Natural killer cell (primary cell): Measurements from ENCODE around the gene MAD1L1. TPM values are rescaled to one million over a fixed set of nuclear protein-coding genes. Genes with fewer than 3 reads are reported as not detected.

Source experiments
- ATAC-seq, 3 donors: fragments of 150-1000 bp in 2 of 3; fragments of 200-7000 bp in 1 of 3; cut with Tn5 transposase; 1 replicate in 1 of 3; 2 replicates in 2 of 3; pipeline ENCODE4 v1.10.0; 2021; ENCODE audit warnings: mild to moderate bottlenecking in 2 of 3, moderate library complexity in 2 of 3
- DNase-seq, 2 donors: peaks; one replicate each; pipeline versions ENCODE4 v3.0.0 to v3.0.0-alpha.2; 2013 to 2021; ENCODE audit warnings: mixed read lengths in 1 of 2
- H3K27ac ChIP-seq: one replicate; pipeline ENCODE4 v1.5.1; 2013; ENCODE audit warnings: mild to moderate bottlenecking, low read length
- H3K27me3 ChIP-seq: one replicate; pipeline ENCODE4 v1.6.1; 2013; ENCODE audit warnings: low read length; ENCODE audit not compliant: control insufficient read depth, insufficient read depth
- H3K36me3 ChIP-seq: one replicate; pipeline ENCODE4 v1.6.1; 2013; ENCODE audit warnings: low read length; ENCODE audit not compliant: control insufficient read depth, insufficient read depth
- H3K4me1 ChIP-seq: one replicate; pipeline ENCODE4 v1.6.1; 2013; ENCODE audit warnings: low read length; ENCODE audit not compliant: control insufficient read depth, insufficient read depth
- H3K4me3 ChIP-seq: one replicate; pipeline ENCODE4 v1.5.1; 2013; ENCODE audit warnings: low read length
- H3K9me3 ChIP-seq: one replicate; pipeline ENCODE4 v1.6.1; 2013; ENCODE audit warnings: low read length; ENCODE audit not compliant: control insufficient read depth, insufficient read depth
- H3K27ac Mint-ChIP-seq, 2 donors: one replicate each; pipeline ENCODE4 v1.8.0; 2022; ENCODE audit warnings: mild to moderate bottlenecking in 2 of 2, mixed read lengths in 2 of 2, moderate library complexity in 1 of 2
- H3K27me3 Mint-ChIP-seq, 2 donors: one replicate each; pipeline ENCODE4 v1.8.0; 2022; ENCODE audit warnings: low read depth in 2 of 2, mixed read lengths in 2 of 2
- H3K36me3 Mint-ChIP-seq: one replicate; pipeline ENCODE4 v1.8.0; 2022; ENCODE audit warnings: mixed read lengths
- H3K4me1 Mint-ChIP-seq, 2 donors: one replicate each; pipeline ENCODE4 v1.8.0; 2022; ENCODE audit warnings: mixed read lengths in 2 of 2
- H3K4me3 Mint-ChIP-seq: one replicate; pipeline ENCODE4 v1.8.0; 2022; ENCODE audit warnings: mild to moderate bottlenecking, moderate library complexity, mixed read lengths
- H3K9me3 Mint-ChIP-seq, 2 donors: one replicate each; pipeline ENCODE4 v1.8.0; 2022; ENCODE audit warnings: mixed read lengths in 2 of 2
- CTCF ChIP-seq: fragments of 200-600 bp; IDR thresholded peaks from one replicate; pipeline ENCODE4 v1.8.0; 2022; ENCODE audit warnings: antibody characterized with exemption
- WGBS: methylation state at CpG from one replicate; pipeline ENCODE4 v1.1.7; 2013; ENCODE audit warnings: missing lambda C conversion rate; ENCODE audit not compliant: insufficient coverage; 5-methylcytosine and 5-hydroxymethylcytosine counted together
- intact Hi-C: fragments of 100-400 bp; cut with micrococcal nuclease; formaldehyde crosslinking; loops from one replicate; pipeline ENCODE4 v1.14.2; 2022
- total RNA-seq, 4 donors: library from RNA; stranded (reverse); fragments of 120-200 nt in 1 of 4; gene quantifications; one replicate each; pipeline versions ENCODE4 v1.2.3 to v1.2.4, GENCODE V29; 2013 to 2022

Gene MAD1L1
- total RNA-seq, 3 donors from 2014 or later (not counting 1 experiment from before 2014, with no cell fraction given): 53.6 to 81.2 (median 77.4) TPM

GRCh38 chr7:2220030-2220429 is 12.7 kb downstream of the MAD1L1 start:
- 98% methylated on average over 19 of the region's 19 CpGs for WGBS
- H3K27me3 ChIP-seq: no peaks in the 10 kb centered on the region
- H3K4me1 ChIP-seq: no peaks in the 10 kb centered on the region
- intact Hi-C loops: no loop called here
- H3K27ac Mint-ChIP-seq: no peak overlapping the region
- peaks cover 53% of the 10 kb centered on the region for H3K36me3 ChIP-seq
- DNase-seq (no peak), ATAC-seq (no peak)
- H3K4me3 ChIP-seq: no peak overlapping the region
- no peak for TF ChIP-seq CTCF
- H3K9me3 Mint-ChIP-seq: no peaks in the 10 kb centered on the region
- H3K36me3 Mint-ChIP-seq: no peaks in the 10 kb centered on the region
- no peaks in the 10 kb centered on the region for H3K27me3 Mint-ChIP-seq
- no peaks in the 10 kb centered on the region for H3K9me3 ChIP-seq
- peaks cover 0 to 5% of the 10 kb centered on the region in 2 donors for H3K4me1 Mint-ChIP-seq
- H3K4me3 Mint-ChIP-seq: no peak overlapping the region
- H3K27ac ChIP-seq: no peak overlapping the region

GRCh38 chr7:2219606-2220005 is 13.1 kb downstream of the MAD1L1 start:
- 97% methylated on average over 8 of the region's 8 CpGs for WGBS
- no peaks in the 10 kb centered on the region for H3K9me3 Mint-ChIP-seq
- H3K27me3 ChIP-seq: no peaks in the 10 kb centered on the region
- H3K27ac Mint-ChIP-seq: no peak overlapping the region
- intact Hi-C loops: no loop called here
- H3K36me3 Mint-ChIP-seq: no peaks in the 10 kb centered on the region
- no peak overlapping the region for H3K4me3 ChIP-seq
- H3K4me3 Mint-ChIP-seq: no peak overlapping the region
- peaks cover 50% of the 10 kb centered on the region for H3K36me3 ChIP-seq
- no peaks in the 10 kb centered on the region for H3K27me3 Mint-ChIP-seq
- no peaks in the 10 kb centered on the region for H3K9me3 ChIP-seq
- H3K4me1 ChIP-seq: no peaks in the 10 kb centered on the region
- no peak overlapping the region for H3K27ac ChIP-seq
- ATAC-seq (no peak), DNase-seq (no peak)
- H3K4me1 Mint-ChIP-seq: peaks cover 0 to 5% of the 10 kb centered on the region in 2 donors
- TF ChIP-seq CTCF: no peak

- no peak for DNase-seq
- H3K9me3 ChIP-seq: no peaks in the 10 kb centered on the region
- Mint-ChIP-seq H3K27me3 (no peaks in the 10 kb centered on the region), H3K4me3 (no peak overlapping the region), H3K36me3 (no peaks in the 10 kb centered on the region), H3K4me1 (peaks cover 0 to 2% of the 10 kb centered on the region in 2 donors), H3K27ac (no peak overlapping the region), H3K9me3 (no peaks in the 10 kb centered on the region)
- H3K36me3 ChIP-seq: peaks cover 50% of the 10 kb centered on the region
- no peak overlapping the region for H3K4me3 ChIP-seq
- ATAC-seq: no peak
- no peaks in the 10 kb centered on the region for H3K4me1 ChIP-seq
- WGBS: 97% methylated on average over 15 of the region's 15 CpGs
- H3K27ac ChIP-seq: no peak overlapping the region
- intact Hi-C loops: no loop called here
- no peak for TF ChIP-seq CTCF
- H3K27me3 ChIP-seq: no peaks in the 10 kb centered on the region
These were observed 13.6 kb downstream of the MAD1L1 start for GRCh38 chr7:2219136-2219535.

- DNase-seq: no peak
- no peak overlapping the region for H3K27ac ChIP-seq
- H3K27ac Mint-ChIP-seq: no peak overlapping the region
- H3K36me3 Mint-ChIP-seq: no peaks in the 10 kb centered on the region
- intact Hi-C loops: no loop called here
- H3K9me3 ChIP-seq: no peaks in the 10 kb centered on the region
- no peak for TF ChIP-seq CTCF
- H3K36me3 ChIP-seq: peaks cover 51% of the 10 kb centered on the region
- no peaks in the 10 kb centered on the region for H3K4me1 ChIP-seq
- WGBS: 96% methylated on average over 9 of the region's 9 CpGs
- H3K9me3 Mint-ChIP-seq: no peaks in the 10 kb centered on the region
- no peaks in the 10 kb centered on the region for H3K27me3 ChIP-seq
- no peaks in the 10 kb centered on the region for H3K27me3 Mint-ChIP-seq
- no peak overlapping the region for H3K4me3 Mint-ChIP-seq
- H3K4me3 ChIP-seq: no peak overlapping the region
- no peaks in the 10 kb centered on the region for H3K4me1 Mint-ChIP-seq
- ATAC-seq: no peak
These were observed 14.3 kb downstream of the MAD1L1 start for GRCh38 chr7:2218444-2218785.
